ENCODE measurements around the gene LRRC2. TPM values are rescaled to one million over a fixed set of nuclear protein-coding genes. Genes with fewer than 3 reads are reported as not detected.

LRRC2 gene
- total RNA-seq, 2 donors from 2014 or later: under 0.01 to 0.42 TPM

DNA sequence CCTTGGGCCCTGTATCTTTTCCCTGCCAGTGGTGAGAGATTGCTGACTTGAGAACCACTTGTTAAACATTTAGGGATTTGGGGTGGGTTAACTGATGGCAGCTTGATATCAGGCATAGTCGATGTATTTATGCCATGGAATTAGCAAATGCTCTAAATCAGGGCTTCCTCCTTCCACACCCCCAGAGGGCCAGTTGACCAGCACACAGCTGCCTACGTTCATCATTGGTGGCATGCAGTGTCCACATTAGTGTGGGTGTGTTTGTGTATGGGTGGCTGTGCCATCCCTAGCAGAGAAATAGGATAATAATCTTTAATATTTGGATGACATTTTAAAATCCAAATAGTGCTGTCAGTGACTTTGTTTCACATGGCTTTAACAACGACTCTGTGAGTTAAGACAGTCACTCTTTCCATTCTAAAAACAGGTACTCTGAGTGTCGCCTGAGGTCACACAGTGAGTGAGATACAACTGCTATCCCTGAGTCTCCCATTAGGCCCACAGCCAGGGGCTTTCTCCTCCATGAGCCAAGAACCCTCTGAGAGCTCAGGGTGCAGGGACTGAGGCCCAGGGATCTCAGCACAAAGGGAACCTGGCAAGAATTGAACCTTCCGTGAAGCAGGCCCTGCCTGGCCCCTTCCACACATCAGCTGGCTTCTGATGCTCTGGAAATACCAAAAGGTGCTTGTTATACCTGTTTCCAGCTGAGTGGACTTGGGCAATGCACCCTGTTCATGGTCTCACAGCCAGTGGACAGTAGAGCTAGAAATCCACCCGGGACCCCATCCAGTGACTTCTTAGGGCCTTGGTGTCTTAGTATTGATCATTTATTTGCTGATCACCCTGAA lies 97.1 kb downstream of the LRRC2 start:
- ATAC-seq (ENCODE audit: insufficient number of reproducible peaks, low FRiP score, low read depth) (no peak), DNase-seq (ENCODE audit: low spot score) (no peak)
- Histone ChIP-seq H3K36me3 (no peaks in the 10 kb centered on the region), H3K27me3 (replicated peaks; ENCODE audit: insufficient read depth) (no peaks in the 10 kb centered on the region), H3K9me3 (no peaks in the 10 kb centered on the region), H3K4me1 (ENCODE audit: control insufficient read depth in 1 of 2, low read depth in 2 of 2) (peaks cover 4 to 10% of the 10 kb centered on the region in 2 donors), H3K4me3 (no peak overlapping the region), H3K27ac (no peak overlapping the region)
- no peak for TF ChIP-seq CTCF (IDR thresholded peaks at IDR 0.05)

GRCh38 chr3:46467562-46467961 lies 98.5 kb downstream of the LRRC2 start:
- ATAC-seq (ENCODE audit: insufficient number of reproducible peaks, low FRiP score, low read depth) (no peak), DNase-seq (ENCODE audit: low spot score) (no peak)
- no peak for TF ChIP-seq CTCF (IDR thresholded peaks at IDR 0.05)
- Histone ChIP-seq H3K9me3 (no peaks in the 10 kb centered on the region), H3K36me3 (no peaks in the 10 kb centered on the region), H3K4me1 (ENCODE audit: control insufficient read depth in 1 of 2, low read depth in 2 of 2) (peaks cover 4 to 10% of the 10 kb centered on the region in 2 donors), H3K27me3 (replicated peaks; ENCODE audit: insufficient read depth) (no peaks in the 10 kb centered on the region), H3K27ac (no peak overlapping the region), H3K4me3 (no peak overlapping the region)

DNA sequence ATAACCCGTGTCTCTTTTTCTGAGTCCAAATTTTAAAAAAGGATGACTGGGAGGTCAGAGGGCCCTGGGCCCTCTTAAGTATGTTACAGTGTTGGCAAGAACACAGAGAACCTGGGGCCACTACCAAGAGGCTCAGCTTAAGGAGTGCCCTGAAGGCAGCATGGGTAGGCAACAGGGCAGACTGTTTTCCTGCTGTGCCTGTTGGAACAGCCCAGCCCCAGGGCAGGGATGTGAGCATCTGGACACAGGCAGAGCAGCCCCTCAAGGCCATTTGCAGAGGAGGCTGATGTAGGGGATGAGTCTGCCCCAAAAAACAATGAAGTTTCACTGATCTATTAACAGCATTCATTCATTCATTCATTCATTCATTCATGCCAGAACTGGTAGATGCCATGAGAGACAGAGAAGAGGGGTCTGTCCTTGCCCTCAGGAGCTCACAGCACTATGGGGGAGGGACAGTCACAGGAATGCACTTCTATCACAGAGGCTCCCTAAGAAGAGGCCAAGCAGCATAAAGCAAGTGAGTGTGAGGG lies 99.2 kb downstream of the LRRC2 start:
- ATAC-seq (ENCODE audit: insufficient number of reproducible peaks, low FRiP score, low read depth): no peak
- H3K4me3 ChIP-seq: no peak overlapping the region
- no peaks in the 10 kb centered on the region for H3K9me3 ChIP-seq
- DNase-seq (ENCODE audit: low spot score): no peak
- H3K27me3 ChIP-seq (replicated peaks; ENCODE audit: insufficient read depth): no peaks in the 10 kb centered on the region
- TF ChIP-seq CTCF (IDR thresholded peaks at IDR 0.05): no peak
- H3K27ac ChIP-seq: no peak overlapping the region
- H3K36me3 ChIP-seq: no peaks in the 10 kb centered on the region
- peaks cover 4 to 10% of the 10 kb centered on the region in 2 donors for H3K4me1 ChIP-seq (ENCODE audit: control insufficient read depth in 1 of 2, low read depth in 2 of 2)

DNA sequence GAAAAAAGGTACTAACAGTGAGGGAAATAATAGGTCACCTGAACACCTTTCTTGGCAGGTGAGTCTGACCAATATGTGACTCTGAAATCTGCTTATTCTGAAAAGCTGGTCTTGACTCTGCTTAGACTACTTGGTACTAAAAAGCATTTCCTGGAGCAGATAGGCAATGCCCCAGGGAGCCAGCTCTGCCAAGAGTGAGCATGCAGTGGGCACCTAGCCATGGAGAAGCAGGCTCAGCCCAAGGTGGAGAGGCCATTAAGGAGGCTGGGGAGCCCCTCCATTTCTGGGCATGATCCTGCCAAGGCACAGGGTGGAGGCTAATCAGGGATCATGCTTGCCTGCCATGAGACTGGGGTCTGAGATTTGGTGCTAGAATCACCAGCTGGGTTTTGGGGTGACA lies 99.8 kb downstream of the LRRC2 start:
- DNase-seq (ENCODE audit: low spot score) (no peak), ATAC-seq (ENCODE audit: insufficient number of reproducible peaks, low FRiP score, low read depth) (no peak)
- Histone ChIP-seq H3K4me1 (ENCODE audit: control insufficient read depth in 1 of 2, low read depth in 2 of 2) (peaks cover 4 to 10% of the 10 kb centered on the region in 2 donors), H3K36me3 (no peaks in the 10 kb centered on the region), H3K27ac (no peak overlapping the region), H3K9me3 (no peaks in the 10 kb centered on the region), H3K27me3 (replicated peaks; ENCODE audit: insufficient read depth) (no peaks in the 10 kb centered on the region), H3K4me3 (no peak overlapping the region)
- TF ChIP-seq CTCF (IDR thresholded peaks at IDR 0.05): no peak

Other genes with a start within 250 kb of the LRRC2 start
- 1 to 10 TPM in 1 of 2 donors, under 1 TPM in 1; 0.41 to 8.2 TPM for gene CCR2, start 212.2 kb downstream of the LRRC2 start, total RNA-seq
- gene CCR5, start 195.4 kb downstream of the LRRC2 start, total RNA-seq: 1 to 10 TPM in 1 of 2 donors, under 1 TPM in 1; 0.95 to 3.6 TPM
- 1 to 10 TPM in 1 of 2 donors, under 1 TPM in 1; 0.41 to 4.4 TPM for gene CCRL2, start 159.0 kb downstream of the LRRC2 start, total RNA-seq
- gene LTF, start 101.4 kb downstream of the LRRC2 start, total RNA-seq: 1 to 10 TPM in 1 of 2 donors, under 1 TPM in 1; 0.28 to 3.0 TPM
- not detected for gene RTP3, start 68.3 kb downstream of the LRRC2 start, total RNA-seq
- not detected for gene FAM240A, start 46.2 kb upstream of the LRRC2 start, total RNA-seq
- gene ALS2CL, start 127.4 kb upstream of the LRRC2 start, total RNA-seq: 10 to 100 TPM; 25.2 to 41.7 TPM
- not detected for gene TMIE, start 135.1 kb upstream of the LRRC2 start, total RNA-seq
- under 1 TPM; 0.28 to 0.54 TPM for gene PRSS50, start 151.6 kb upstream of the LRRC2 start, total RNA-seq